ENCODE data around the gene KNL1.
"Not testable (repeated sequence)": the region's sequence is repeated elsewhere in the genome, so short reads cannot be mapped to it uniquely, and the experiment has no call there.

Gene KNL1

DNA sequence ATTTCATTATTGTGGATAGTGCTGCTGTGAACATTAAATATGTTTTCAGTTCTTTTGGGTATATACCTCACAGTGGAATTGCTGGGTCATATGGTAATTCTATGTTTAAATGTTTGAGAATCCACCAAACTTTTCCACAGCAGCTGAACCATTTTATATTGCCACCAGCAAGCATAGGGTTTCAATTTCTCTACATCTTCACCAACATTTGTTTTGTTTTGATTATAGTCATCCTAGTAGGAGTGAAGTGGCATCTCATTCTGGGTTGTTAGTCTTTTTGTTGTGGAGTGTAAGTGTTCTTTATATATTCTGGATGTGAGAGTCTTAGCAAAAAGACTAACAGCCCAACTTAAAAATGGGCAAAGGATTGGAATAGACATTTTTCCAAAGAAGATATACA lies 18.9 kb upstream of the KNL1 start:
- Histone ChIP-seq H3K4me1 (ENCODE audit: control insufficient read depth, low read depth, low read length) (peaks cover 3% of the 10 kb centered on the region), H3K9ac (ENCODE audit: low read length) (no peak overlapping the region), H2BK120ac (ENCODE audit: low read depth, low read length) (no peak overlapping the region), H2BK5ac (ENCODE audit: low read length) (no peak overlapping the region), H3K27me3 (ENCODE audit: insufficient read depth, low read length, poor library complexity) (no peaks in the 10 kb centered on the region), H4K5ac (ENCODE audit: low read length) (no peak overlapping the region), H3K18ac (ENCODE audit: low read length) (no peak overlapping the region), H3K4me3 (ENCODE audit: low read length) (no peak overlapping the region), H3K23ac (ENCODE audit: low read length) (no peak overlapping the region), H3K4ac (ENCODE audit: low read depth, low read length) (no peak overlapping the region), H3K27ac (ENCODE audit: low read depth, low read length) (no peak overlapping the region), H2BK15ac (replicated peaks; ENCODE audit: low read depth) (no peak overlapping the region), H2AK5ac (ENCODE audit: low read length) (no peak overlapping the region), H3K79me1 (ENCODE audit: low read length) (peaks cover 8% of the 10 kb centered on the region), H3K36me3 (ENCODE audit: control insufficient read depth, insufficient read depth, low read length) (peaks cover 5% of the 10 kb centered on the region), H3K79me2 (ENCODE audit: control insufficient read depth, insufficient read depth, low read length) (peaks cover 7% of the 10 kb centered on the region), H3K4me2 (ENCODE audit: low read length) (no peak overlapping the region), H3K56ac (ENCODE audit: low read length) (no peak overlapping the region), H4K8ac (ENCODE audit: low read depth, low read length) (no peak overlapping the region)
- DNase-seq = no peak

GRCh38 chr15:40576914-40577313 lies 17.1 kb upstream of the KNL1 start:
- H4K5ac ChIP-seq (ENCODE audit: low read length) = not testable (repeated sequence)

GRCh38 chr15:40578892-40579291 lies 15.2 kb upstream of the KNL1 start:
- Histone ChIP-seq H3K4me1 (ENCODE audit: control insufficient read depth, low read depth, low read length) (no peaks in the 10 kb centered on the region), H3K36me3 (ENCODE audit: control insufficient read depth, insufficient read depth, low read length) (no peaks in the 10 kb centered on the region), H3K27me3 (ENCODE audit: insufficient read depth, low read length, poor library complexity) (no peaks in the 10 kb centered on the region), H3K4ac (ENCODE audit: low read depth, low read length) (no peak overlapping the region), H2AK5ac (ENCODE audit: low read length) (no peak overlapping the region), H3K18ac (ENCODE audit: low read length) (no peak overlapping the region), H2BK120ac (ENCODE audit: low read depth, low read length) (no peak overlapping the region), H3K56ac (ENCODE audit: low read length) (no peak overlapping the region), H2BK5ac (ENCODE audit: low read length) (no peak overlapping the region), H3K79me1 (ENCODE audit: low read length) (no peaks in the 10 kb centered on the region), H4K5ac (ENCODE audit: low read length) (no peak overlapping the region), H3K9ac (ENCODE audit: low read length) (no peak overlapping the region), H3K27ac (ENCODE audit: low read depth, low read length) (no peak overlapping the region), H3K79me2 (ENCODE audit: control insufficient read depth, insufficient read depth, low read length) (no peaks in the 10 kb centered on the region), H3K4me3 (ENCODE audit: low read length) (no peak overlapping the region), H2BK15ac (replicated peaks; ENCODE audit: low read depth) (no peak overlapping the region), H3K23ac (ENCODE audit: low read length) (no peak overlapping the region), H3K4me2 (ENCODE audit: low read length) (no peak overlapping the region), H4K8ac (ENCODE audit: low read depth, low read length) (no peak overlapping the region)
- no CpG with 5 or more reads among the region's 4 CpGs for WGBS (ENCODE audit: extremely low coverage, insufficient coverage, low lambda C conversion rate)
- no peak for DNase-seq

More at GRCh38 chr15:40576914-40577313, 17.1 kb upstream of the KNL1 start:
- H3K36me3 ChIP-seq (ENCODE audit: control insufficient read depth, insufficient read depth, low read length); H2BK15ac ChIP-seq (replicated peaks; ENCODE audit: low read depth); H3K18ac ChIP-seq (ENCODE audit: low read length); H3K4me3 ChIP-seq (ENCODE audit: low read length); H2BK120ac ChIP-seq (ENCODE audit: low read depth, low read length); H3K27me3 ChIP-seq (ENCODE audit: insufficient read depth, low read length, poor library complexity); H3K23ac ChIP-seq (ENCODE audit: low read length); H3K27ac ChIP-seq (ENCODE audit: low read depth, low read length); H3K79me1 ChIP-seq (ENCODE audit: low read length); H3K4me1 ChIP-seq (ENCODE audit: control insufficient read depth, low read depth, low read length); H2AK5ac ChIP-seq (ENCODE audit: low read length); H3K56ac ChIP-seq (ENCODE audit: low read length); H4K8ac ChIP-seq (ENCODE audit: low read depth, low read length); H3K79me2 ChIP-seq (ENCODE audit: control insufficient read depth, insufficient read depth, low read length); H2BK5ac ChIP-seq (ENCODE audit: low read length); H3K9ac ChIP-seq (ENCODE audit: low read length); H3K4me2 ChIP-seq (ENCODE audit: low read length); H3K4ac ChIP-seq (ENCODE audit: low read depth, low read length); DNase-seq: not testable (repeated sequence)
- WGBS (ENCODE audit: extremely low coverage, insufficient coverage, low lambda C conversion rate) = no CpG with 5 or more reads among the region's 5 CpGs

DNA sequence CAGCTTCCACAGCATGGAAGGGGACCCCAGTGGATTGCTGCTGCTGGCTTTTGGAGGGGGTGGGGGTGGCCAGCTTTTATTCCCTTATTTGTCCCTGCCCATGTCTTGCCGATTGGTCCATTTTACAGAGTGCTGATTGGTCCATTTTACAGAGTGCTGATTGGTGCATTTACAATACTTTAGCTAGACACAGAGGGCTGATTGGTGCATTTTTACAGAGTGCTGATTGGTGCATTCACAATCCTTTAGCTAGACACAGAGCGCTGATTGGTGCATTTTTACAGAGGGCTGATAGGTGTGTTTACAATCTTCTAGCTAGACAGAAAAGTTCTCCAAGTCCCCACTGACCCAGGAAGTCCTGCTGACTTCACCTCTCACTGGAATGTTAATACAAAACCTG lies 12.3 kb upstream of the KNL1 start:
- H3K23ac ChIP-seq (ENCODE audit: low read length); H2BK15ac ChIP-seq (replicated peaks; ENCODE audit: low read depth); H3K36me3 ChIP-seq (ENCODE audit: control insufficient read depth, insufficient read depth, low read length); H4K8ac ChIP-seq (ENCODE audit: low read depth, low read length); H3K79me2 ChIP-seq (ENCODE audit: control insufficient read depth, insufficient read depth, low read length); H3K4me3 ChIP-seq (ENCODE audit: low read length); H2AK5ac ChIP-seq (ENCODE audit: low read length); DNase-seq; H3K4ac ChIP-seq (ENCODE audit: low read depth, low read length); H2BK120ac ChIP-seq (ENCODE audit: low read depth, low read length); H3K79me1 ChIP-seq (ENCODE audit: low read length); H3K18ac ChIP-seq (ENCODE audit: low read length); H3K56ac ChIP-seq (ENCODE audit: low read length); H3K9ac ChIP-seq (ENCODE audit: low read length); H3K27me3 ChIP-seq (ENCODE audit: insufficient read depth, low read length, poor library complexity); H4K5ac ChIP-seq (ENCODE audit: low read length); H3K4me1 ChIP-seq (ENCODE audit: control insufficient read depth, low read depth, low read length); H3K27ac ChIP-seq (ENCODE audit: low read depth, low read length); H2BK5ac ChIP-seq (ENCODE audit: low read length); H3K4me2 ChIP-seq (ENCODE audit: low read length): not testable (repeated sequence)
- WGBS (ENCODE audit: extremely low coverage, insufficient coverage, low lambda C conversion rate) = no CpG with 5 or more reads among the region's 2 CpGs

DNA sequence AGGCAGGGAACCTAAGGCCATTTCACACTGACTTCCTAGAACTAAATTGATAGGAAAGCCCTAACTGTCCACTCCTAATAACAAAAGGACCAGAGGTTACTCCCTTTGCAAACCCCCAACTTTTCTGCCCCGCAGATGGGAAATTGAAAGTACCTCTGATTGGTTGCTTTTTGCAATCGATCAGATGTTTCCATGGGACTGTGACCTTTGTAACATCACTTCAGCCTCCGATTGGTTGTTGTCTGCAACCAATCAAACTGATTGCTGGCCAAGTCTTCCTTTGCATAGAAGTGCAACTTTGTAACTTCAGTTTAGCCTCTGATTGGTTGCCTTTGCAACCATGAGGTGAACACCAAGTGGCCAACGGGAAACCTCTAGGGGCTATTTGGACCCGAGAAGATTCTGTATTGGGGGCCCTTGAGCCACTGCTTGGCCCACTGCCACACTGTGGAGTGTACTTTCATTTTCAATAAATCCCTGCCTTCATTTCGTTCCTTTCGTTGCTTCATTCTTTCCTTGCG lies 11.3 kb upstream of the KNL1 start:
- Histone ChIP-seq H4K5ac (ENCODE audit: low read length) (no peak overlapping the region), H4K8ac (ENCODE audit: low read depth, low read length) (no peak overlapping the region), H3K4me2 (ENCODE audit: low read length) (no peak overlapping the region), H3K4ac (ENCODE audit: low read depth, low read length) (no peak overlapping the region), H3K36me3 (ENCODE audit: control insufficient read depth, insufficient read depth, low read length) (no peaks in the 10 kb centered on the region), H3K27me3 (ENCODE audit: insufficient read depth, low read length, poor library complexity) (no peaks in the 10 kb centered on the region), H3K4me3 (ENCODE audit: low read length) (no peak overlapping the region), H3K23ac (ENCODE audit: low read length) (no peak overlapping the region), H3K56ac (ENCODE audit: low read length) (no peak overlapping the region), H2BK5ac (ENCODE audit: low read length) (no peak overlapping the region), H2AK5ac (ENCODE audit: low read length) (no peak overlapping the region), H3K18ac (ENCODE audit: low read length) (no peak overlapping the region), H3K4me1 (ENCODE audit: control insufficient read depth, low read depth, low read length) (no peaks in the 10 kb centered on the region), H3K79me2 (ENCODE audit: control insufficient read depth, insufficient read depth, low read length) (no peaks in the 10 kb centered on the region), H3K79me1 (ENCODE audit: low read length) (no peaks in the 10 kb centered on the region), H3K27ac (ENCODE audit: low read depth, low read length) (no peak overlapping the region), H2BK15ac (replicated peaks; ENCODE audit: low read depth) (no peak overlapping the region), H3K9ac (ENCODE audit: low read length) (no peak overlapping the region), H2BK120ac (ENCODE audit: low read depth, low read length) (no peak overlapping the region)
- no CpG with 5 or more reads among the region's 8 CpGs for WGBS (ENCODE audit: extremely low coverage, insufficient coverage, low lambda C conversion rate)
- DNase-seq = peak; percentile 22

DNA sequence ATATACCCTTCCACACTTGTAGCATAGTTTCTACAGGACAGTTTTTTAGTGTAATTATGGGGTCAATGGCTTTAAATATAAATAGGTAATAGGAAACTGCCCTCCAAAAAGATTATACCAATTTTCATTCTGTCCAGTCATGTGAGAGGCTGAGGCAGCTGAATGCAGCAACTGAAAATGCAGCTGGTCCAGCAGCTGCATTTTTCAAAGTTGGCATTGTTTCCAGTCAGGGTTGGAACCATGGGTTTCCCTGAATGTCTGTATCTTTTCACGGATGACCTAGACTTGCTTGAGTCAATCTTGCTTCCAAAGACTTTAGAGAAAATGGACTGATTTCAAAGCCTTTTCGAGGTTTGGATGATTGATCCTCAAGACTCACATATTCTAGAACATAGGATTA lies 9.9 kb upstream of the KNL1 start:
- Histone ChIP-seq H2BK15ac (replicated peaks; ENCODE audit: low read depth) (no peak overlapping the region), H3K4ac (ENCODE audit: low read depth, low read length) (no peak overlapping the region), H4K8ac (ENCODE audit: low read depth, low read length) (no peak overlapping the region), H3K79me2 (ENCODE audit: control insufficient read depth, insufficient read depth, low read length) (no peaks in the 10 kb centered on the region), H3K9ac (ENCODE audit: low read length) (no peak overlapping the region), H3K4me3 (ENCODE audit: low read length) (no peak overlapping the region), H3K56ac (ENCODE audit: low read length) (no peak overlapping the region), H3K79me1 (ENCODE audit: low read length) (no peaks in the 10 kb centered on the region), H3K36me3 (ENCODE audit: control insufficient read depth, insufficient read depth, low read length) (no peaks in the 10 kb centered on the region), H2BK120ac (ENCODE audit: low read depth, low read length) (no peak overlapping the region), H3K23ac (ENCODE audit: low read length) (no peak overlapping the region), H2BK5ac (ENCODE audit: low read length) (no peak overlapping the region), H4K5ac (ENCODE audit: low read length) (no peak overlapping the region), H3K4me2 (ENCODE audit: low read length) (no peak overlapping the region), H3K27me3 (ENCODE audit: insufficient read depth, low read length, poor library complexity) (no peaks in the 10 kb centered on the region), H2AK5ac (ENCODE audit: low read length) (no peak overlapping the region), H3K4me1 (ENCODE audit: control insufficient read depth, low read depth, low read length) (no peaks in the 10 kb centered on the region), H3K27ac (ENCODE audit: low read depth, low read length) (no peak overlapping the region), H3K18ac (ENCODE audit: low read length) (no peak overlapping the region)
- WGBS (ENCODE audit: extremely low coverage, insufficient coverage, low lambda C conversion rate) = no CpG with 5 or more reads among the region's 2 CpGs
- DNase-seq = no peak

Measured in mesendoderm (in vitro differentiated cells).